Measurements from ENCODE around the gene LCOR.
"Not testable (repeated sequence)": the region's sequence is repeated elsewhere in the genome, so short reads cannot be mapped to it uniquely, and the experiment has no call there.

The LCOR gene

DNA sequence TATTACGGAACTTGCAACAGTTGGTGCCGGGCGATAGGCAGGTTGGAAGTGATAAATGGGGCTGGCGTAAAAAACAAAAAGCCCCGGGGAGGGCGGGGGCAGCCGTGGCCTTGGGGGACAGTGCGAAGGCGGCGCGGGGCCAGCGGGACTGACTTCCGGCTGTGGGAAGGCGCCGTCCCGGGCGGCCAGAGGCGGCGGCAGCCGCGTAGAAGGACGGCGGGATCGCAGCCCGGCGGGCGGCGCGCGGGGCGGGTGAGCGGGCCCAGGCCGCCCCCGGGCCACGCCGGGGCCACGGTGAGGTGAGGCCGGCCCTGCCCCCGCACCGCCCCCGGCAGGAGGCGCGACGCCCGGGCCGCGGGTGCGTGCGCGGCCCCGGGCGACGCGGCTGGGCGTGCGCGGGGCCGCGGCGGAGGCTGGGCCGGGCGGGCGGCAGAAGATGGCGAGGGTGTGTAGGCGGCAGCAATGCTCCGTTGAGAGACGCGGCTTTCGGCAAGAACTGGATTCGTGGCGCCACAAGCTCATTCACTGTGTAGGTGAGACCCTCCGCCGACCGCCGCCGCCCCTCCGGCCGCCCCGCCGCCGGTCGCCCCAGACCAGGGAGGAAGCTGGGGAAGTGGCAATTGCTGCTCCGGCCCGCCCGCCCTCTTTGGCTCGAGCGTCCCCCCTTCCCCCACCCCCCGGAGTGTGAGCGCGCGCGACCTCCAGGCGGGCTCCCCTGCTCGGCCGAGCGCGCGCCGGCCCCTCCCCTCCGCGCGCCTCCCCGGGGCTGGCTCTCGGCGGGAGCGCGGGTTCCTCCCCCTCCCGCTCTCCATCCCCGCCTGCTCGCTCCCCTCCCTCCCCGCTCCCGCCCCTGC is at the start of gene LCOR:
Gene LCOR, plus strand, starts transcription at position 432 of the 854 bp plus-strand sequence. CDS start 116,760 bp downstream, outside the sequence.
- DNase-seq: peak; percentile 82

DNA sequence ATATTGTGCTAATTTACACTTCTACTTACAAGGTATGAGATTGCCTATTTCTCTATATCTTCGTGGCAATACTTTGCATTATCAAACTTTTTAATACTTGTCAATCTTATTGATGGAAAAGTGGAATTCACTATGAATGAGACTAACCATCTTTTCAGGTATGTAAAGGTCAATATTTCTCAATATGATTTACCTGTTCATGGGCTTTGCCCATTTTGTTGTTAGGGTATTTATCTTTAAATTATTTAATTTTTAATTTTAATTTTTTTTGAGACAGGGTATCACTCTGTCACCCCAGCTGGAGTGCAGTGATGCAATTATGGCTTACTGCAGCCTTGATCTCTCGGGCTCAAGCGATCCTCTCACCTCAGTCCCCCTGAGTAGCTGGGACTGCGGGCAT is 47.8 kb upstream of the LCOR start:
- DNase-seq: no peak

DNA sequence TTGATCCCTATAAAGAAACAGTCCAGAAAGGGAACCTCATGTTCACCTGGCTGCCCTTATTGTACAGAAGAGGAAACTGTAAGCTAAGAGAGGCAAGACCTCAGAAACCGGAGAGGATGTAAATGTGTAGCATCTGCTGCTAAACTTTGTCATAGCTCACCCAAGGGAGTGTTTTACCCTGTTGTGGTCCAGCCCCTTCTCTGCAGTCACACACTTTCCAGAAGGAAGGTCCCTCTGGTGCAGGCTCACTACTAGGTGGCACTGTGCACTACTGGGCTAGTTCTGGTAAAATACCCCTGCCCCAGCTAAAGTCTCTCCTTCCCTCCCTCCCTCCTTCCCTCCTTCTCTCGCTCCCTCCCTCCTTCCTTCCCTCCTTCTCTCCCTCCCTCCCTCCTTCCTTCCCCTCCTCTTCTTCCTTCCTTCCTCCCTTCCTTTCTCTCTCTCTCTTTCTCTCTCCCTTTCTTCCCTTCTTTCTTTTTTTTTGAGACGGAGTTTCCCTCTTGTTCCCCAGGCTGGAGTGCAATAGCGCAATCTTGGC is 42.5 kb upstream of the LCOR start:
- no peak for DNase-seq

DNA sequence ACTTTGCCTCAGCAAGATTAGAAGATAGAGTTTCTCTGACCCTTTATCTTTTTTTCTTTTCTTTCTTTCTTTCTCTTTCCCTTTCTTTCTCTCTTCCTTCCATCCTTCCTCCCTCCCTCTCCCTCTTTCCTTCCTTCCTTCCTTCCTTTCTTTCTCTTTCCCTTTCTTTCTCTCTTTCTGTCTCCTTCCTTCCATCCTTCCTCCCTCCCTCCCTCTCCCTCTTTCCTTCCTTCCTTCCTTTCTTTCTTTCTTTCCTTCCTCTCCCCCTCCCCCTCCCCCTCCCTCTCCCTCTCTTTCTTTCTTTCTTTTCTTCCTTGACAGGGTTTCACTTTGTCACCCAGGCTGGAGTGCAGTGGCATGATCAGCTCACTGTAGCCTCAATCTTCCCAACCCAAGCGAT is 40.2 kb upstream of the LCOR start:
- DNase-seq: no peak

DNA sequence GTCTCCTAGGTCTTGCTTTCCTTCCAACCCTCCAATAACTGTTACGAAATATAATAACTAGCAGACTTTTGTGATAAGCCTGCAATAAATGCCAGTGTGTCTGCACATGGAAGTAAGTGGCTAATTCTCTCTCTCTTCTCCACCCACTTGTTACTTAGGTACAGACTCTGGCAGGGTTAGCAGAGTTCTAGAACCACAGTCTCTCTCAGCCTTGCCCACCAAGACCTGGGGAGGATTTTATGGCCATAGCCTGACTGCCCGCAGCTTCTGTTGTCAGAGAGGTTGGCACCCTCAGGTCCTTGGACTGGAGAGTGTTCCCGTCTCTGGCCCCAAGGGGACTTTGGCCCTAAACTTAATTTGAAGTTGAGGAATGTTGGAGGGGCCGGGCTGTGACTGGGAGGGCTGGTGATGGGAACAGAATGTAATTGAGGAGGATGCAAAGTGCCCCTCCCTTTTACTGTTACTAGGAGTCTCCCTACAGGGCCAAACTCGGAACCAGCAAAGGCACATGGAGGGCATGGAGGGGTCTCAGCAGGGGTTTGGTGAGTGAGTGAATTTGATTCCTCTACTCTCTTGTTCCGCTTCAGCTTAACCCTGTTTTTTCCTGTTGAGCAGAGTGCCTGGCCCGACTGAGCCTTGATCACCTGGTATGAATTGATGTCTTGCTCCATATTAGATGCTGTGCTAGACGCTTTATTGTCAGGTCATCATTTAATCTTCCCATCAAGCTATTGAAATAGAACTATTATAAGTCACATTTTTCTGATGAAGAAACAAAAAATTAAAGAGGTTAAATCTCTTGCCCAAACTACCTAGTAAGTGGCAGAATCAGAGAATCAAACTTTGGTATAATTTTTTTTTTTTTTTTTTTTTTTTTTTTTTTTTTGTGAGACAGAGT is 37.0 kb upstream of the LCOR start:
- DNase-seq: no peak

DNA sequence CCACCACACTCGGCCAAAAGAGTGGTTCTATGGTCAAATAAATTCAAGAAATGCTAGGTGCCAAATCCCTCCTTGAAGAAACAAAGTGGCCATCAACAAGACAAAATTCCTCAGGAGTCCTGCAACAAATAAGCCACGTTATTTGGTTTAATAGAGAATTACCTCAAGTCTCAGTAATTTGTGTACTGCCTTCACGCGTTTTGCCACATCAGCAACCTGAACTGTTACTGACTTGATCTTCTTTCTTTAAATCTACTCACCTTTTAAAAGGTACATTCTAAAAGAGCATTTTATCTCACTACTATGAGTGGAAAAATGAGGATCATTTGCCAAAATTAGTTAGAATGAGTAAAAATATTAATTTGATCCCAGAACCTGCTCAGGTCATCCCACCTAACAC is 34.6 kb upstream of the LCOR start:
- DNase-seq: no peak

DNA sequence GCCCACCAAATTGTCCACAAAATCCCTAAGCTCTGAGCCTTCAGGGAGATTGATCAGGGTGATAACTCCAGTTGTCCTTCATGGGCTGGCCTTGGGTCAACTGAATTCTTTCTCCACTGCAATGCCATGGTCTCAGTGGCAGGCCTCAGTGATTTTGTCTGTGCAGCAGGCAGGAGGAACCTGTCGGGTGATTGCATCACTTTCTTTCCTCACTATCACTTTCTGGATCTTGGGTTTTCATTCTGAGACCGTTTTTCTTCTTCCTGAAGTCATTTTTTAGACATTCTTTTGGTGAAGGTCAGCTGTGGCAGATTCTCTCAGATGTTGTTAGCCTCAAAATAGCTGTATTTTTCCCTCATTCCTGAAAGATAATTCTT is 28.8 kb upstream of the LCOR start:
- no peak for DNase-seq

DNA sequence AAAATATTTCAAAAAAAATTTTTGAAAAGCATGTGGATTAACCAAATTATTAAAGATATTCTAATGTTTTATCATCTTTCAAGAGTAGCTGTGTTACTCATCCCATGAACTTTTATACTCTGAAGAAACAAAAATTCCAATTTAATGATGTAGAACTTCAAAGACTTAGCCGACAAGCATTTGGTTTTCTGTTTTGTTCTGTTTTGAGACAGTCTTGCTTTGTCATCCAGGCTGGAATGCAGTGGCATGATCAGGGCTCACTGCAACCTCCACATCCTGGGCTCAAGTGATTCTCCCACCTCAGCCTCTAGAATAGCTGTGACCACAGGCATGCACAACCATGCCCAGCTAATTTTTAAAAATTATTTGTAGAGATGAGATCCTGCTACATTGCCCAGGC is 17.8 kb upstream of the LCOR start:
- DNase-seq: no peak

DNA sequence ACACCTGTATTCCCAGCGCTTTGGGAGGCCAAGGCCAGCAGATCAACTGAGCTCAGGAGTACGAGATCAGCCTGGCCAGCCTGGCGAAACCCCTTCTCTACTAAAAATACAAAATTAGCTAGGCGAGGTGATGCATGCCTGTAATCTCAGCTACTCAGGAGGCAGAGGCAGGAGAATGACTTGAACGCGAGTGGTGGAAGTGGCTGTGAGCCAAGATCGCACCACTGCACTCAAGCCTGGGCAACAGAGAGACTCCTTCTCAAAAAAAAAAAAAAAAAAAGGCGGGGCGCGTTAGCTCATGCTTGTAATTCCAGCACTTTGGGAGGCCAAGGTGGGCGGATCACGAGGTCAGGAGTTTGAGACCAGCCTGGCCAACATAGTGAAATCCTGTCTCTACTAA is 13.1 kb upstream of the LCOR start:
- DNase-seq: not testable (repeated sequence)

DNA sequence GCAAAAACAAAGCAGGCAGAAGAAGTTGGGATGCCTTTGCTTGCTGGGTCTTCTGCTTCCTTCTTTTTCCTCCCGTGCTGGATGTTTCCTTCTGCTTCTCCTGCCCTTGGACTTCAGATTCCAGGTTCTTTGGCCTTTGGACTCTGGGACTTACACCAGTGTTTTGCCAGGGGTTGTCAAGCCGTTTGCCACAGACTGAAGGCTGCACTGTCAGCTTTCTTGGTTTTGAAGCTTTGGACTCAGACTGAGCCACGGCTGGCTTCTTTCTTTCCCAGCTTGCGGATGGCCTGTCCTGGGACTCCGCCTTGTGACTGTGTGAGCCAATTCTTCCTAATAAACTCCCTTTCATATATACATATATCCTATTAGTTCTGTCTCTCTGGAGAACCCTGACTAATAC is 11.3 kb upstream of the LCOR start:
- no peak for DNase-seq

DNA sequence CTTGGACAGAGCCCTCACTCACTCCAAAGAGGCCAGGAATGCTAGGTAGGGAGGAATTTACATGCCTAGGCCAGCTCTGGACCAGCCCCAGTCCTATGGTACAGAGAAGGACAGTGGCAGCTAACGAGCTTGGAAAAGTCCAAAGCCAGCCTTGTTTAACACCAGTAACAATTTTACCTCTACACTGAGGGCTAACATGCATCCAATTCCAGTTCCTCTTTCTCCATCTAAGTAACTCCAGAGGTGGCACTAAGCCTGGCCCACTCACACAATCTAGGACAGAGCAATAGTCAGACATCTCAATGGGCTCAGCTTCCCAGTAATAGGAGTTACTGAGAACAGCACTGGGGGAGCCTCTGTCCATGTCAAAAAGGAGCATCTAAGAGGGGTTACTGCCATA is 5.7 kb upstream of the LCOR start:
- no peak for DNase-seq

DNA sequence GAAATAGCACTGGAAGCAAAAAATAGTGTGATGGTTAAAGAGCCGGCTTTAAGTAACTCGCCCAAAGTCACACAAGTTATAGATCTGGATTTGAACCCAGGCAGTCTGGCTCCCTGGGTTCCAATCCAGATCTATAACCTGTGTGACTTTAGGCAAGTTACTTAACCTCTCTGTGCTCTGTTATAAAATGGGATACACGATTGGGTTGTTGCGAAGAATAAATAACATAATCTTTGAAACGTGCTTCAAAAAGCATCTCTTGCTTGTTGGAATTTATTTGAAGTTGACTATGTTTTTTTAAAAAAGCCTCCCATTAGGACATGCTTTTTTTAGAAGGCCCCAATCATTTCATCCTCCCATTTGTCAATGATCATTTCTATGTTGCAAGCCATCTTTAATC is 3.5 kb upstream of the LCOR start:
- no peak for DNase-seq

DNA sequence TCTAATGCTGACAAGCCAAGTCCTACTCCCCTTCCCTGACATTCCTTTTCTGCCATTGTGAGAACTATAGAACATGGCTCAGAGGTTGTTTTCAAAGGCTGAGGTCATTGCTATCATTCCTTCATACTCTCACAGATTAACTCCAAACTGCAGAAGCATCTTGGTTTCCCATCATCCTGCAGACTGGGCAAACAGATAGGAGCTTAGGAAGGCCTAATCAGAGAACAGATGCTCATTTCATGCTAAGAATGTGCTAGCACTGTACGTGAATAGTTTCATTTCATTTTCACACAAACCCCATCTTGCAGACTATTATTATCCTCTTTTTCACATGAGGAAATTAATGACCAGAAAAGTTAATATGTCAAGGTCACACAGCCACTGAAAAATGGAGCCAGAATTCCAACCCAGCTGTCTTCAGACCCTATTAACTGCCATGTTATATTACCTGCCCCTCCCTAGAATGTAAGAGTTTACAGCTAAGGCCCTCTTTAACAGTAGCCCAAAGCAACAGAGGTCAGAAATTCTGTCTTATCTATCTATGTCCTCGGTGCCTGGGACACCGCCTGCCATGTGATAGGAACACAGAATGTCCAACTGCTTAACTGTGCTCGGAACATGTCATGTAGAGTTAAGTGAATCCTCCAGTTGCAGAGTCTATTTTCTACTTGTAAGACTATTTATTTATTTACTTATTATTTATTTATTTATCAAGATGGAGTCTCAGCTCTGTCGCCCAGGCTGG is 2.9 kb upstream of the LCOR start:
- no peak for DNase-seq

DNA sequence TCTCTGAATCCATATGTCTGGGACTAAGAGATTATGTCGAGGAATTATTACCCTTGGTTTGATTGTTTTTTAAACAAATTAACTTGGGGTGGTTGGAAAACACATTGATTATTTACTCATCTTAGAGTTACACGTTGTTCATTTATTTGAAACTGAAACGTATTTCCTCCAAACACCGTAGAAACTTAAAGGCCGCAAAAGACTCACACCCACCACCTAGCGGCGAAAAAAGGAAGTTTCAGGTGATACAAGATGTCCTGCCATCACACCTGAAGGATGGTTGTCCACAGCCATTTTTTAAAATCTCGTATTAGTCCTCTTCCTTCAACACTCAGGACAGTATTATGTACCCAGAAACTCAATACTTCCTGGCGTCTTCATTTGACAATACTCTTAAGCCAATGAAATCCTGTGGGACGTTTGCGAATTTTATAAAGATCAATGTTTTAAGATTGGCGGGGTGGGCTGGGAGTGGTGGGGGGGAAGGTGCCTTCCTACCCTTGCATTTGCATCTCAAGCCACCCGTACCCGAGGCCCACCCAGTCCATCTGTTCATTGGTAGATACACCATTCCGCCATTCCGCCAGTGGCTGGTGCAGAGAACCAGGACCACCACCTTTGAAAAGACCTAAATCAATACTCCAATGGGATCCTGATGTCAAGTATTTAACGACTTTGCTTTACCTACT is 1.4 kb upstream of the LCOR start:
- peak; percentile 76 for DNase-seq

DNA sequence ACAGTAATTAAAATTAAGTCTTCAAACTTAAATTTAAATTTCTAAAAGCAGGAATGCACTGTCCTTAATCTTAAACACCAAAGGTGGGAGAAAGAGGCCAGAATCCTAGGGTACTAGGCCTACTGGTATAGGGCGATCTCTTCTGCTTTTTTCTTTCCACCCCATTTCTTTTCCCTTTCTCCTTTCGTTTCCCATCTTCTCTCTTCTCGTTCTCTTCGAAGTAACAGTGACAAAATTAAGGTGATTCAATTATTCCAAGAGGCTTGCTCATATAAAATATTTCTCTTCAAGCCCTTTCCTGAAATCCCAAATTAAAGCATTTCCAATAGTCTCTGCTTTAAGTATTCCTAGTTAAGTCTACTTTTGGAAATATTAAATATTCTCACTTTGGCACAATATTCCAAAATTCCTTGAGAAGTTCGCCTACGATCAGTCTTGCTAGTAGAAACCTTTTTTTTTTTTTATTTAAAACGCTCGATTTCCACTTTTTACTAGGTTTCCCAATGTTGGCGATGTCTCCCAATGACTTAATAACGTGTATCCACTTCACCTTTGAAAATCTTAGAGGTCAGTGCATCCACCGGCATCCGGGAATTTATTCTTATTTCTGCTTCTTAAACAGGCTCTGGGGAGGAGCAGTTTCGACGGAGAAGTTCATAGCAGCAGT is 765 bp upstream of the LCOR start:
- no peak for DNase-seq

DNA sequence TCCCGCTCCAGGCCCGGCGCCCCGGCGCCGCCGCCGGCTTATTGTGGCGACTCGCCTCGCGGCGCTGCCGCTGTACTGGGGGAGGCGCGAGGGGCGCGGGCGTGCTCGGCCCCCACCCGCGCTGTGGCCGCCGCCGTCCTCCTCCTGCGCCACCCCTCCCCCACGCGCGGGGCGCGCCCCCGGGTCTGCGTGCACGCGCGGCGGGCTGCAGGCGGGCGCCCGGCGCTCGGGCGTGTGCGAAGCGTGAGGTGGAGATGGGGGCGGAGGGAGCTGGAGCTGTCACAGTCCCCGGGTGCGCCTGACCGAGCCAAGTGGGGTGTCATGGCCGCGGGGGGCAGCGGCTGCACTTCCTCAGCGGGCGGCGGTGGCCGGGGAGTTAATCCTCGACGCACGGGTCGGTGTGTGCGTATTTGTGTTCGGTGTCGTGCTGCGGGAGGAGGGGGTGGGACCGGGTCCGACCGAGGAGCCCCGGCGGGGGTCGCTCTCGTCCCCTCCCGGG is 672 bp downstream of the LCOR start:
- DNase-seq: peak; percentile 92

DNA sequence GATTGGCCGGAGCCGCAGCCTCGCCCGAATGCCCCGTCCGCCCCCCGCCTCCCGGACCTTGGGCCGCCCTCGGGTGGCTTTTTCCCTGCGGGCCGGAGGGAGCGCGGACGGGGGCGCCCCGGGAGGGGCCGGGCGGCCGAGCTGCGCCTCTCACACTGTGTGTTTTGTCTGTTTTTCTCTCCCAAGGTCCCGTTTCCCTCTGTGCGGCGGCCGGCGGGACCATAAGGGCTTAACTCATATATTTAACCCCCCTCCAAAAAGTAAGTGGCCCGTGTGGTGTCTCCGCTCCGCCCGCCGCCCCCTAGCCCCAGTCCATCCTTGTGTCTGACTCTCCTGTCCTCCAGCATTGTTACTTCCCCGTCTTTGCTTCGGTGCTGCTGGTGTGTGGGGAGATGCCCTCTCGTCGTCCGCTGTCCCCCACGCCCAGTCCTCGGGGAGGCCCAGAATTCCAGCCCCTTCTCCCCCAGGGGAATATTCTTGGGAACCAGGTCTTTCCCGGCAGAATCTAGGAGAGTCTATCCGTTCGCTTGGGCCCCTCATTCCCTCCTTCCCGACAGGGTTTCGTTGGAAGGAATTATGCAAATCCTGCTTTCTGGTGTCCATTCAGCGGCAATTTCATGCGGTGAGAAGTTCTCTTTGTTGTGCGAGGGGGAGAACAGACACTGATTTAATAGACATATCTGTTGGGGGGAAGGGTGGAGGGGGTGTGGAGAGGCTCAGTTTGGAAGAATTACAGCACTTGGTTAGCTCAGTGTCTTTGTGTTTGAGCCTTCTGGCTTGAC is 1.3 kb downstream of the LCOR start:
- no peak for DNase-seq

DNA sequence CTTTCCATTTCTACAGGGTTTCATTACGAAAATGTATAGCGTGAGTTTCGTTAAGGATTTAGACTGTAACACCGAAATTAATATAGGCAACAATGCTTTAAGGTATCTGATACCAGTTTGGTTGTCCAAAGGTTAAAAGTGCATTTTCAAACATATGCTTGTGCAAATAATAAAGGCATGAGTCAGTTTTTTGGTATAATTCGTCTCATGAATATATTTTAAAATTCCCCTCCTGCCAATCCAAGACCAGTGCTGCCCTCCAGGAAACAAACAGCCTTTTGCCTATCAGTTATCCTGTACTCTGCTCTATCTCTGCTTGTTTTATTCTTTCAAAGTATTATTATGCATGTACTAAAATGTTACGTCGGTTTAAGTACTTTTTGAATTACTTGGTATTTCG is 2.0 kb downstream of the LCOR start:
- DNase-seq: no peak

DNA sequence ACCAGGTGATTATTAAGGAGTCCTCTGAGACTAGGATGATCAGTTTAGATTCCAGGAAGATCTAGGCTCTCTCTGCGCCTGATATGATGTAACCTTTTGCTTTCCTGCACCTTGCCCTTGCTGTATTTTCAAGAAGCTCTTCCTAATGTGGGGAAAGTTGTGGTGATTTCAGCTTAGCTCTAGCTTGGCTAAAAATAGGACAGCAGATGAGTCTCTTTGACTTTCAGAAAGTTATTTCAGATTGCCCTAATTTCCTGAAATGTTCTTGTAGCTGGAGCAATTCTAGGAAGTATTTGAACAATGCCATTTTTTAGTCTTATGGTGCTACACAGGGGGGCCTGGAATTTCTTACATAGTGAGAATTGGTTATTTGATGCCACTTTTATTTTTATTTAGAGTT is 3.8 kb downstream of the LCOR start:
- DNase-seq: no peak

DNA sequence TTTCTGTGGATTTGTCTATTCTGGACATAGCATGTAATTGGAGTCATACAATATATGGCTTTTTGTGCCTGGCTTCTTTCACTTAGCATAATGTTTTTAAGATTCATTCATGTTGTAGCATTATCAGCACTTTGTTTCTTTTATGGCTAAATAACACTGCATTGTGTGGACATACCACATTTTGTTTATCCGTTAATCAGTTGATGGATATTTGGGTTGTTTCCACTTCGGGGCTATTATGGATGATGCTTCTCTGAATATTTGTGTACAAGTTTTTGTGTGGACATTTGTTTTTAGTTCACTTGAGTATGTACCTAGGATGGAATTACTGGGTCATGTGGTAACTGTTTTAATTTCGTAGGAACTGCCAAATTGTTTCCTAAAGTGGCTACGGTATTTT is 6.4 kb downstream of the LCOR start:
- no peak for DNase-seq
